GM21619 (cell line): ENCODE results near the gene CASP7.
"Not testable (repeated sequence)": the region's sequence is repeated elsewhere in the genome, so short reads cannot be mapped to it uniquely, and the experiment has no call there.

Experiments
- ATAC-seq: cut with Tn5 transposase; IDR thresholded peaks from one replicate; pipeline ENCODE4 v1.9.1; 2021; ENCODE audit not compliant: unreplicated experiment

CASP7 gene

DNA sequence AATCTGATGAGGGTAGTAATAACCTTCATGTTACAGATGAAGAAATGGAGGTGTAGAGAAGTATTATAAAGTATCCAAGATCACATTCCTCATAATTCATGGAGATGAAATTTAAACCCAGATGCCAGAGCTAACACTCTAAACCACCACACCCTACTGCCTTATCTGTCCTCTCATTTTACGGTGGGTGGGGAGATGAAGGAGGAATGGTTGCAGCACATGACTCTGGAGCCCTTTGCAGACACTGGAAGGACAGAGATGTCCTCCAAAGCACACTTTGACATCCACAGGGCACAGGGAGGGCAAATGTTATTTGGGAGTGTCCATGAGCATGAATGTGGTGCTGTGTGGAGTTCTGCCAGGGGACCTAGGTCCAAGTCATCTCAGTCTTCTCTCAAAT, 72.8 kb downstream of the CASP7 start:
- no peak for ATAC-seq

DNA sequence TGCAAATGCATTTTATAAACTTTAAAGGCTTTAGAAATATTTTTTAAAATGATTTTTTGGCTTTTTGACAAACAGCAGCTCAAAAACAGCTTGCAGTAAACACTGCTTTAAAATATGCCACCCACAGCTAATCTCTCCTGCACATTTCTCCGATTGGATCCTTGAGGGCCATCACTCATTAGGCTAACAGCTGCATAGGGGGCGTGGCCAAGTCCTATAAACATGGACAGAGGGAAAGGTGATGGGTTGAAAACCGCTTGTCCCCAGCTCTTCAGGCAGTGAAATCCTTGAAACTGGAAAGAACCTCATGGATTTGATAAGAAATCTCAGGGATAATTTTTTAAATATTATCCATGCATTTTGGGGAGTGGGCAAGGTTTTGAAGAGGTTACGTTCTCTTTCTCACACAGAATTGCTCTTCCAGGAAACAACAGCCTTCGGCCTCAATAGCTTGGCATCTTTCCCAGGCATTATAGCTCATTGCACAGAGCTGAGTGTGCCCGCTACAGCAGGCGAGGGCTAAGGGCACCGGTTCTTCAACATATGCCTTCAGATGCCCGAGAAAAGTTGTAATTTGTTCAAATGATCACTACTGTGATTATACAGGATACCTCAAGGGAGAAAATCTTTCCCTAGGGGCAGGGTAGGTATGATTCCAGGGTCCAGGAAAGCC, 73.4 kb downstream of the CASP7 start:
- no peak for ATAC-seq

- ATAC-seq = no peak
Observed at GRCh38 chr10:113754125-113754524, 74.4 kb downstream of the CASP7 start.

DNA sequence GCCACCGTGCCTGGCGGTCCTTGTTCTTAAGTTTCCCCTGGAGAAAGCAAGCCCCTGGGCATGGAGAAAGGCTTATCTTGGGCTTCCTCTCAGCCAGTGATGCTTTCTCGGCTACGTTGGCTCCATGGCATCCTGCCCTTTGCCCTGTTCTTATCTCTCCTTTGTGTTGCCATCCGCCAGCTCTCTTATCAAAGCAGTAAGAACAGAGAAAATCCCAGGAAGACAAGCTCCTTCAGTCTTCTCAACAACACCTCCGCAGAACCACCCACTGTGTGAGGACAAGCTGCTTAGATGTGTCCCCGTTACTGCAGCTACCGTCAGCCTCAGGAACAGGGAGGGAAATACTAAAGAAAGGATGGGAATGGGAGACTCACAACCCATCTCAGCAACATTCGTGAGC, 75.1 kb downstream of the CASP7 start:
- ATAC-seq = no peak

DNA sequence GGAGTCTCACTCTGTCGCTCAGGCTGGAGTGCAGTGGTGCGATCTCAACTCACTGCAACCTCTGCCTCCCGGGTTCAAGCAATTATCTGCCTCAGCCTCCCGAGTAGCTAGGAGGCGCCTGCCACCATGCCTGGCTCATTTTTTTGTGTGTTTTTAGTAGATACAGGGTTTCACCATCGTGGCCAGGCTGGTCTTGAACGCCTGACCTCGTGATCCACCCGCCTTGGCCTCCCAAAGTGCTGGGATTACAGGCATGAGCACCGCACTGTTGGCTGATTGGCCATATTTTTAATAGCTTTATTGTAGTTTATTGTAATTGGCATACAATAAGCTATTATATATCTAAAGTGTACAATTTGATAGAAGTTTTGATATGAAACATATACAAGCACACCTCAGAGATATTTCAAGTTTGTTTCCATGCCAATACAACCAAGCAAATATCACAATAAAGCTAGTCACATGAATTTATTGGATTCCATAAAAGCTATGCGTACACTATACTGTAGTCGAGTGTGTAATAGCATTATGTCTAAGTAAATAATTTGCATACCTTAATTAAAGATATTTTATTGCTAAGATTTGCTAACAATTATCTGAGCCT, 77.3 kb downstream of the CASP7 start:
- no peak for ATAC-seq

DNA sequence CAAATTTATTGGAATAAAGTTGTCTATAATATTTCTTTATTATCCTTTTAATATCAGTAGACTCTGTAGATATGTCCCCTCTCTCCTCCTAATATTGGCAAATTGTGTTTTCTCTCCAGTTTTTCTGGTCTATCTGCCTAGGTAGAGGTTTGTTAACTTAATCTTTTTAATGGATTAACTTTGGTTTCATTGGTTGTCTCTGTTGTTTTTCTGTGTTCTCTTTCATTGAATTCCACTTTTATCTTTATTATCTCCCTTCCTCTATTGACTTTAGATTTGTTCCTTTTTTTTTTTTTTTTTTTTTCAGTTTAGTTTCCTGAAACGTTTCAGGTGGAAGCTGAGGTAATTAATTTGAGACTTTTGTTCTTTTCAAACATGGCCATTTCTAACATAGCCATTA, 82.4 kb downstream of the CASP7 start:
- ATAC-seq = no peak

DNA sequence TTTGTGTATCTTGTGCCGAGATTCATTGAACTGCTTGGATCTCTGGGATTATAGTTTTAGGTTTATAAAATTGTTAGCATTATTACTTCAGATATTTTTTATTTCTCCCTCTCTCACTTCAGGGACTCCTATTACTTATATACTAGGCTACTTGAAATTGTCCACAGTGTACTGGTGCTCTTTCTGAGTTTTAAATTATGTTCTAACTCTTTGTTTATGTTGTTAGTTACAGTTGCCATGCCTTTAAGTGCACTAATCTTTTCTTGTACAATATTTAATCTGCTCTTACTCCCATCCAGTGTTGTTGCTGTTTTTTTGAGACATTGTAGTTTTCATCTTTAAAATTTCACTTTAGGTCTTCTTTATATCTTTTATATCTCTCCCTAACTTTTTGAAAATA, 84.9 kb downstream of the CASP7 start:
- ATAC-seq = no peak

- no peak for ATAC-seq
Observed at GRCh38 chr10:113765910-113766309, 86.2 kb downstream of the CASP7 start.

GRCh38 chr10:113767222-113767621, 87.5 kb downstream of the CASP7 start:
- ATAC-seq = no peak

DNA sequence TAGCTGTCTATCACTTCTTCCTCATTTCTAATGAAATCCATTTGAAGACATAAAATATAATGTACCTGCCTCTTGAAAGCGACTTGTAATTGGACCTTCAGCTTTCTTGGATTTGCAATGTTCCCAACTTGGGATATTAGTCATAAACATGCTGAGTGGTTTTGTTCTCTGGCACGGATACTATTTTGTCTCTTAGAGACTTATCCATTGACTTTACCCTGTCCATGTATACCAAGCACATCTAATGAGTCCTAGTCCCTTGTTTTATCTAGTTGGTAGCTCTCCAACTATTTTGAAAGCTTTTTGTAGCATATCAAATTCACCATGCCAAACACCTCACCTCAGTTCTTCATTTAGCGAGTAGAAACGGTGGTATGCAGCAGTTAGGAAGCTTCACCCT, 90.6 kb downstream of the CASP7 start:
- no peak for ATAC-seq

DNA sequence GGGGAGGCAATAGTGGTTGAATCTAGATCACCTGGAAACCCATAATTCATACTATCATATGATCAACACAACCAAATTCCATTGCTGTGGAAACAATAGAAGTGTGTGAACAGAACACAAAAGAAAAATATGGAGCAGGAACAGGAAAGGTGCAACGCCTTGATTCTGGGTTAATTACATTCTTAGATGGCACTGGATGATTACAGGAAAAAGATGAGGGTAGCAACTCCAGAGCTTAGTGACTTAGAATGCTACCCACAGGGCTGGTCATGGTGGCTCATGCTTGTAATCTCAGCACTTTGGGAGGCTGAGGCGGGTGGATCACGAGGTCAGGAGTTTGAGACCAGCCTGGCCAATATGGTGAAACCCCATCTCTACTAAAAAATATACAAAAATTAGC, 91.4 kb downstream of the CASP7 start:
- ATAC-seq = not testable (repeated sequence)

GRCh38 chr10:113775686-113776294, 96.1 kb downstream of the CASP7 start:
- no peak for ATAC-seq

- no peak for ATAC-seq
Observed at GRCh38 chr10:113776553-113776952, 96.8 kb downstream of the CASP7 start.
